ENCODE measurements around the gene OLR1. TPM values are rescaled to one million over a fixed set of nuclear protein-coding genes. Genes with fewer than 3 reads are reported as not detected.

Gene OLR1
- total RNA-seq, 1 experiment from 2014 or later: 0.12 TPM

GRCh38 chr12:10136637-10137205 lies 35.2 kb downstream of the OLR1 start:
- TF ChIP-seq CEBPB (IDR thresholded peaks at IDR 0.05; ENCODE audit: low read depth) (no peak), ATF3 (IDR thresholded peaks at IDR 0.05) (no peak), FOSL1 (IDR thresholded peaks at IDR 0.05; ENCODE audit: low read depth) (no peak), SP1 (IDR thresholded peaks at IDR 0.05; ENCODE audit: low read depth) (no peak), SIN3A (IDR thresholded peaks at IDR 0.05; ENCODE audit: low read depth) (no peak), ZNF274 (IDR thresholded peaks at IDR 0.05; ENCODE audit: low read depth, low read length) (no peak), EGR1 (IDR thresholded peaks at IDR 0.05; ENCODE audit: low read depth) (no peak), TCF7L2 (IDR thresholded peaks at IDR 0.05; ENCODE audit: borderline replicate concordance, extremely low read depth, insufficient read depth, insufficient read length) (no peak), ELF1 (IDR thresholded peaks at IDR 0.05; ENCODE audit: borderline replicate concordance, low read depth) (no peak), POLR2A (IDR thresholded peaks at IDR 0.05; ENCODE audit: borderline replicate concordance, extremely low read depth, insufficient read depth, insufficient read length) (no peak), YY1 (IDR thresholded peaks at IDR 0.05; ENCODE audit: extremely low read depth, insufficient replicate concordance, low read depth, low read length) (no peak), POLR2AphosphoS5 (IDR thresholded peaks at IDR 0.05; ENCODE audit: low read depth, low read length) (no peak), ZFX (IDR thresholded peaks at IDR 0.05) (no peak)
- TF ChIP-seq, protein P1, sequence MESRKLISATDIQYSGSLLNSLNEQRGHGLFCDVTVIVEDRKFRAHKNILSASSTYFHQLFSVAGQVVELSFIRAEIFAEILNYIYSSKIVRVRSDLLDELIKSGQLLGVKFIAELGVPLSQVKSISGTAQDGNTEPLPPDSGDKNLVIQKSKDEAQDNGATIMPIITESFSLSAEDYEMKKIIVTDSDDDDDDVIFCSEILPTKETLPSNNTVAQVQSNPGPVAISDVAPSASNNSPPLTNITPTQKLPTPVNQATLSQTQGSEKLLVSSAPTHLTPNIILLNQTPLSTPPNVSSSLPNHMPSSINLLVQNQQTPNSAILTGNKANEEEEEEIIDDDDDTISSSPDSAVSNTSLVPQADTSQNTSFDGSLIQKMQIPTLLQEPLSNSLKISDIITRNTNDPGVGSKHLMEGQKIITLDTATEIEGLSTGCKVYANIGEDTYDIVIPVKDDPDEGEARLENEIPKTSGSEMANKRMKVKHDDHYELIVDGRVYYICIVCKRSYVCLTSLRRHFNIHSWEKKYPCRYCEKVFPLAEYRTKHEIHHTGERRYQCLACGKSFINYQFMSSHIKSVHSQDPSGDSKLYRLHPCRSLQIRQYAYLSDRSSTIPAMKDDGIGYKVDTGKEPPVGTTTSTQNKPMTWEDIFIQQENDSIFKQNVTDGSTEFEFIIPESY (IDR thresholded peaks at IDR 0.05; ENCODE audit: extremely low read depth, insufficient replicate concordance, low read length): no peak
- TF ChIP-seq, protein P2, sequence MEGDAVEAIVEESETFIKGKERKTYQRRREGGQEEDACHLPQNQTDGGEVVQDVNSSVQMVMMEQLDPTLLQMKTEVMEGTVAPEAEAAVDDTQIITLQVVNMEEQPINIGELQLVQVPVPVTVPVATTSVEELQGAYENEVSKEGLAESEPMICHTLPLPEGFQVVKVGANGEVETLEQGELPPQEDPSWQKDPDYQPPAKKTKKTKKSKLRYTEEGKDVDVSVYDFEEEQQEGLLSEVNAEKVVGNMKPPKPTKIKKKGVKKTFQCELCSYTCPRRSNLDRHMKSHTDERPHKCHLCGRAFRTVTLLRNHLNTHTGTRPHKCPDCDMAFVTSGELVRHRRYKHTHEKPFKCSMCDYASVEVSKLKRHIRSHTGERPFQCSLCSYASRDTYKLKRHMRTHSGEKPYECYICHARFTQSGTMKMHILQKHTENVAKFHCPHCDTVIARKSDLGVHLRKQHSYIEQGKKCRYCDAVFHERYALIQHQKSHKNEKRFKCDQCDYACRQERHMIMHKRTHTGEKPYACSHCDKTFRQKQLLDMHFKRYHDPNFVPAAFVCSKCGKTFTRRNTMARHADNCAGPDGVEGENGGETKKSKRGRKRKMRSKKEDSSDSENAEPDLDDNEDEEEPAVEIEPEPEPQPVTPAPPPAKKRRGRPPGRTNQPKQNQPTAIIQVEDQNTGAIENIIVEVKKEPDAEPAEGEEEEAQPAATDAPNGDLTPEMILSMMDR (IDR thresholded peaks at IDR 0.05 in 2 of 3, conservative IDR thresholded peaks at IDR 0.05 in 1 of 3; ENCODE audit: borderline replicate concordance in 1 of 3, insufficient read depth in 1 of 3, low read depth in 2 of 3, low read length in 2 of 3): no peak
- TF ChIP-seq, protein P3, sequence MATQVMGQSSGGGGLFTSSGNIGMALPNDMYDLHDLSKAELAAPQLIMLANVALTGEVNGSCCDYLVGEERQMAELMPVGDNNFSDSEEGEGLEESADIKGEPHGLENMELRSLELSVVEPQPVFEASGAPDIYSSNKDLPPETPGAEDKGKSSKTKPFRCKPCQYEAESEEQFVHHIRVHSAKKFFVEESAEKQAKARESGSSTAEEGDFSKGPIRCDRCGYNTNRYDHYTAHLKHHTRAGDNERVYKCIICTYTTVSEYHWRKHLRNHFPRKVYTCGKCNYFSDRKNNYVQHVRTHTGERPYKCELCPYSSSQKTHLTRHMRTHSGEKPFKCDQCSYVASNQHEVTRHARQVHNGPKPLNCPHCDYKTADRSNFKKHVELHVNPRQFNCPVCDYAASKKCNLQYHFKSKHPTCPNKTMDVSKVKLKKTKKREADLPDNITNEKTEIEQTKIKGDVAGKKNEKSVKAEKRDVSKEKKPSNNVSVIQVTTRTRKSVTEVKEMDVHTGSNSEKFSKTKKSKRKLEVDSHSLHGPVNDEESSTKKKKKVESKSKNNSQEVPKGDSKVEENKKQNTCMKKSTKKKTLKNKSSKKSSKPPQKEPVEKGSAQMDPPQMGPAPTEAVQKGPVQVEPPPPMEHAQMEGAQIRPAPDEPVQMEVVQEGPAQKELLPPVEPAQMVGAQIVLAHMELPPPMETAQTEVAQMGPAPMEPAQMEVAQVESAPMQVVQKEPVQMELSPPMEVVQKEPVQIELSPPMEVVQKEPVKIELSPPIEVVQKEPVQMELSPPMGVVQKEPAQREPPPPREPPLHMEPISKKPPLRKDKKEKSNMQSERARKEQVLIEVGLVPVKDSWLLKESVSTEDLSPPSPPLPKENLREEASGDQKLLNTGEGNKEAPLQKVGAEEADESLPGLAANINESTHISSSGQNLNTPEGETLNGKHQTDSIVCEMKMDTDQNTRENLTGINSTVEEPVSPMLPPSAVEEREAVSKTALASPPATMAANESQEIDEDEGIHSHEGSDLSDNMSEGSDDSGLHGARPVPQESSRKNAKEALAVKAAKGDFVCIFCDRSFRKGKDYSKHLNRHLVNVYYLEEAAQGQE (IDR thresholded peaks at IDR 0.05; ENCODE audit: low read depth): no peak
- BruUV-seq (replicated peaks): no TSS peak
- no peak overlapping the region for H3K4me2 ChIP-seq (ENCODE audit: low read length)
- no peak overlapping the region for H3K27ac ChIP-seq (ENCODE audit: low read depth, low read length)
- H4K20me1 ChIP-seq (ENCODE audit: insufficient read depth): no peaks in the 10 kb centered on the region
- ATAC-seq (no peak), DNase-seq (ENCODE audit: low read depth, low spot score) (no peak)
- no peaks in the 10 kb centered on the region for H3K79me2 ChIP-seq (ENCODE audit: insufficient read depth, low read length)
- H2AFZ ChIP-seq (ENCODE audit: low read depth, low read length, poor library complexity, severe bottlenecking): no peak overlapping the region
- POLR2A ChIA-PET: no interaction called here
- no peak overlapping the region for H3K9ac ChIP-seq (ENCODE audit: low read length)
- RAD21 ChIA-PET (ENCODE audit: low non-redundant PET in 1 of 2, low total read pairs in 2 of 2, uncharacterized antibody in 2 of 2, unreplicated experiment in 2 of 2): no interaction called here
- H3K4me3 ChIP-seq (replicated peaks in 1 of 2; ENCODE audit: low read depth in 1 of 2, low read length in 2 of 2): no peak overlapping the region
- intact Hi-C loops (cut with micrococcal nuclease): no loop called here
- no peaks in the 10 kb centered on the region for H3K9me3 ChIP-seq (ENCODE audit: control insufficient read depth in 1 of 2, insufficient read depth in 1 of 2, low read depth in 1 of 2, low read length in 2 of 2)
- CTCF ChIA-PET: interaction anchor here (1.2 kb wide), 1 partner anchor 127 kb away, joined by 5 read pairs; the partner anchor contains the start of gene CLEC12B
- no peaks in the 10 kb centered on the region for H3K9me2 ChIP-seq (ENCODE audit: insufficient read depth)
- no peaks in the 10 kb centered on the region for H3K36me3 ChIP-seq (ENCODE audit: control insufficient read depth in 1 of 2, insufficient read depth in 2 of 2, low read length in 2 of 2)
- H3K4me1 ChIP-seq (ENCODE audit: control insufficient read depth in 1 of 2, insufficient read depth in 2 of 2, low read length in 2 of 2): peaks cover 0 to 3% of the 10 kb centered on the region in 2 experiments; a peak in 1 of 4 replicates
- H3K27me3 ChIP-seq (ENCODE audit: insufficient read depth, low read length): no peaks in the 10 kb centered on the region

Measured in HCT116 (cell line).